HepG2 (cell line): Measurements from ENCODE around the gene ASH1L. TPM values are rescaled to one million over a fixed set of nuclear protein-coding genes. Genes with fewer than 3 reads are reported as not detected.

Source experiments
- ELF3 ChIP-seq: IDR thresholded peaks from 2 replicates; pipeline ENCODE4 v1.6.1; 2016; ENCODE audit warnings: missing genetic modification reagents, missing compliant biosample characterization
- HNF1B ChIP-seq: sonication (generic); formaldehyde crosslinking; IDR thresholded peaks from 2 replicates; pipeline ENCODE4 v1.5.1; 2020; ENCODE audit warnings: mild to moderate bottlenecking, moderate library complexity, missing genetic modification reagents
- HNRNPK ChIP-seq: fragments of 200-400 bp; formaldehyde crosslinking; IDR thresholded peaks from 2 replicates; pipeline ENCODE4 v1.6.1; 2018; ENCODE audit warnings: low read length, low read depth, moderate library complexity, mild to moderate bottlenecking; ENCODE audit not compliant: poor library complexity, severe bottlenecking
- HOXA3 ChIP-seq: sonication (generic); formaldehyde crosslinking; IDR thresholded peaks from 2 replicates; pipeline ENCODE4 v1.5.0; 2020; ENCODE audit warnings: missing genetic modification reagents
- KDM4B ChIP-seq: sonication (generic); formaldehyde crosslinking; IDR thresholded peaks from 2 replicates; pipeline ENCODE4 v1.4.0; 2020; ENCODE audit warnings: missing genetic modification reagents
- KMT2A ChIP-seq: sonication (generic); formaldehyde crosslinking; IDR thresholded peaks from 2 replicates; pipeline ENCODE4 v1.4.0; 2020; ENCODE audit warnings: missing genetic modification reagents
- LRRFIP1 ChIP-seq: sonication (generic); formaldehyde crosslinking; conservative IDR thresholded peaks from 2 replicates; pipeline ENCODE4 v1.4.0; 2020; ENCODE audit warnings: missing genetic modification reagents
- MYPOP ChIP-seq: sonication (generic); formaldehyde crosslinking; IDR thresholded peaks from 2 replicates; pipeline ENCODE4 v1.8.1; 2023; ENCODE audit warnings: mild to moderate bottlenecking, moderate library complexity, missing genetic modification reagents
- SALL1 ChIP-seq: sonication (generic); formaldehyde crosslinking; IDR thresholded peaks from 2 replicates; pipeline ENCODE4 v1.8.0; 2022; ENCODE audit warnings: mild to moderate bottlenecking, missing genetic modification reagents
- SNAPC2 ChIP-seq: sonication (generic); formaldehyde crosslinking; IDR thresholded peaks from 2 replicates; pipeline ENCODE4 v1.8.1; 2022; ENCODE audit warnings: mild to moderate bottlenecking, missing genetic modification reagents
- SPEN ChIP-seq: sonication (generic); formaldehyde crosslinking; IDR thresholded peaks from 2 replicates; pipeline ENCODE4 v1.5.1; 2020; ENCODE audit warnings: low read depth, mild to moderate bottlenecking, missing genetic modification reagents
- THAP8 ChIP-seq: sonication (generic); formaldehyde crosslinking; IDR thresholded peaks from 2 replicates; pipeline ENCODE4 v1.5.1; 2020; ENCODE audit warnings: missing genetic modification reagents, mild to moderate bottlenecking, borderline replicate concordance
- THAP9 ChIP-seq: sonication (generic); formaldehyde crosslinking; IDR thresholded peaks from 2 replicates; pipeline ENCODE4; 2020; ENCODE audit warnings: missing genetic modification reagents, mild to moderate bottlenecking, borderline replicate concordance
- THRA ChIP-seq: sonication (generic); formaldehyde crosslinking; IDR thresholded peaks from 2 replicates; pipeline ENCODE4 v1.4.0; 2020; ENCODE audit warnings: missing genetic modification reagents, borderline replicate concordance
- ZNF777 ChIP-seq: sonication (generic); formaldehyde crosslinking; IDR thresholded peaks from 2 replicates; pipeline ENCODE4 v1.4.0; 2020; ENCODE audit warnings: missing genetic modification reagents
- ZSCAN25 ChIP-seq: sonication (generic); formaldehyde crosslinking; IDR thresholded peaks from 2 replicates; pipeline ENCODE4 v1.8.0; 2022; ENCODE audit warnings: mild to moderate bottlenecking, missing genetic modification reagents
- ZZZ3 ChIP-seq: sonication (generic); formaldehyde crosslinking; IDR thresholded peaks from 2 replicates; pipeline ENCODE4 v1.4.0; 2020; ENCODE audit warnings: missing genetic modification reagents, mild to moderate bottlenecking, borderline replicate concordance
- polyA plus RNA-seq, 8 experiments: library from polyadenylated mRNA; depleted of rRNA in 3 of 8; stranded (reverse) in 7 of 8; unstranded in 1 of 8; fragments of >200 nt; fragmentation: Illumina TruSeq in 4 of 8; extraction: Trizol in 4 of 8; gene quantifications; 2 replicates each; pipeline versions ENCODE4 v1.2.1 to v1.2.3, GENCODE V29; 2011 to 2016; ENCODE audit warnings: low read depth in 4 of 8, missing spikeins in 1 of 8, mixed read lengths in 1 of 8; ENCODE audit not compliant: insufficient read depth in 1 of 8
- total RNA-seq, 5 experiments: library from RNA; depleted of rRNA; stranded (reverse); fragments of >200 nt; fragmentation: Illumina TruSeq; extraction: Trizol; gene quantifications; 2 replicates each; pipeline ENCODE4 v1.2.3, GENCODE V29; 2016; ENCODE audit warnings: low read depth in 1 of 5

The ASH1L gene
- total and polyA plus RNA-seq, 2 of the 13 experiments (the other 11 are each of a cell fraction or from before 2014, with no cell fraction given): 10.2 to 15.3 TPM

GRCh38 chr1:155324037-155324716, 238.4 kb downstream of the ASH1L start (continued):
- TF ChIP-seq KMT2A (CRISPR knock-in tag) (0 out of 2 replicates have a peak, but pooled peaks have one; percentile 46), SNAPC2 (CRISPR knock-in tag) (0 out of 2 replicates have a peak, but pooled peaks have one; percentile 21), THAP8 (CRISPR knock-in tag) (peak; percentile 46; the same call in 1 of the 2 replicates), THAP9 (CRISPR knock-in tag) (peak; percentile 11; the same call in 1 of the 2 replicates), HNF1B (CRISPR knock-in tag) (peak; percentile 15), SALL1 (CRISPR knock-in tag) (peak; percentile 30; the same call in 1 of the 2 replicates), LRRFIP1 (CRISPR knock-in tag) (0 out of 2 replicates have a peak, but pooled peaks have one; percentile 38), ZZZ3 (no peak; the same call in 1 of the 2 replicates), HOXA3 (CRISPR knock-in tag) (0 out of 2 replicates have a peak, but pooled peaks have one; percentile 20), THRA (CRISPR knock-in tag) (0 out of 2 replicates have a peak, but pooled peaks have one; percentile 21), ZSCAN25 (CRISPR knock-in tag) (peak; percentile 82; the same call in 1 of the 2 replicates), SPEN (CRISPR knock-in tag) (no peak), ELF3 (CRISPR knock-in tag) (peak; percentile 14; the same call in 1 of the 2 replicates), KDM4B (CRISPR knock-in tag) (peak; percentile 6; the same call in 1 of the 2 replicates), HNRNPK (peak; percentile 93), MYPOP (CRISPR knock-in tag) (peak; percentile 57), ZNF777 (CRISPR knock-in tag) (peak; percentile 41; the same call in 1 of the 2 replicates)
